MM.1S (cell line): ENCODE measurements around the gene TYW1B.

Experiments
- CTCF ChIP-seq: fragments of 300-600 bp; sonication (generic); IDR thresholded peaks from 2 replicates; pipeline ENCODE4 v1.5.1; 2016; ENCODE audit warnings: antibody characterized with exemption, low read length, mixed read lengths
- EZH2 ChIP-seq: fragments of 300-600 bp; sonication (generic); optimal IDR thresholded peaks from 2 replicates; pipeline ENCODE3; 2017; ENCODE audit warnings: low read depth, mild to moderate bottlenecking, antibody characterized with exemption, low read length, mixed read lengths

GRCh38 chr7:72754312-72754711 lies 73.7 kb downstream of the TYW1B start:
- no peak for TF ChIP-seq CTCF
- no peak for TF ChIP-seq EZH2
